HEK293 (cell line): Measurements from ENCODE around the gene RSRP1.

Experiments used
- CTCF ChIP-seq: fragments of 450-650 bp; formaldehyde crosslinking; IDR thresholded peaks from 2 replicates; pipeline ENCODE4 v1.5.1; 2016; ENCODE audit warnings: missing biosample characterization, missing genetic modification characterization
- RBAK ChIP-seq: fragments of 450-650 bp; formaldehyde crosslinking; IDR thresholded peaks from 2 replicates; pipeline ENCODE4 v1.5.1; 2016; ENCODE audit warnings: missing biosample characterization, missing genetic modification characterization
- REST ChIP-seq: fragments of 450-650 bp; formaldehyde crosslinking; IDR thresholded peaks from 2 replicates; pipeline ENCODE4 v1.5.1; 2016; ENCODE audit warnings: missing biosample characterization, missing genetic modification characterization
- TCF7L2 ChIP-seq: IDR thresholded peaks from 2 replicates; pipeline ENCODE4 v1.6.1; 2011; ENCODE audit warnings: low read depth, mild to moderate bottlenecking, inconsistent platforms, low read length, moderate library complexity, borderline replicate concordance
- ZBTB7A ChIP-seq: fragments of 450-650 bp; formaldehyde crosslinking; IDR thresholded peaks from 2 replicates; pipeline ENCODE4 v1.5.1; 2016; ENCODE audit warnings: low read depth, missing biosample characterization, missing genetic modification characterization
- ZNF138 ChIP-seq: fragments of 450-650 bp; formaldehyde crosslinking; IDR thresholded peaks from 2 replicates; pipeline ENCODE4 v1.5.1; 2016; ENCODE audit warnings: missing biosample characterization, missing genetic modification characterization, borderline replicate concordance
- ZNF24 ChIP-seq: fragments of 450-650 bp; formaldehyde crosslinking; IDR thresholded peaks from 2 replicates; pipeline ENCODE4 v1.5.1; 2016; ENCODE audit warnings: missing biosample characterization, missing genetic modification characterization
- ZNF341 ChIP-seq: fragments of 450-650 bp; formaldehyde crosslinking; IDR thresholded peaks from 2 replicates; pipeline ENCODE4; 2016; ENCODE audit warnings: low read depth, missing biosample characterization, missing genetic modification characterization
- ZNF518A ChIP-seq: fragments of 450-650 bp; formaldehyde crosslinking; conservative IDR thresholded peaks from 2 replicates; pipeline ENCODE4 v1.5.1; 2016; ENCODE audit warnings: low read depth, missing biosample characterization, missing genetic modification characterization
- ZNF555 ChIP-seq: fragments of 450-650 bp; formaldehyde crosslinking; conservative IDR thresholded peaks from 2 replicates; pipeline ENCODE4 v1.5.1; 2017; ENCODE audit warnings: missing biosample characterization, mild to moderate bottlenecking, missing genetic modification characterization, inconsistent platforms
- ZSCAN5A ChIP-seq: fragments of 450-650 bp; formaldehyde crosslinking; IDR thresholded peaks from 2 replicates; pipeline ENCODE4 v1.5.1; 2016; ENCODE audit warnings: missing biosample characterization, missing genetic modification characterization

GRCh38 chr1:25208561-25209222 lies 38.6 kb downstream of the RSRP1 start:
- no peak for TF ChIP-seq ZNF341
- no peak for TF ChIP-seq ZNF24 (tag by site-specific recombination)
- TF ChIP-seq CTCF (tag by site-specific recombination), result no peak
- no peak for TF ChIP-seq RBAK (tag by site-specific recombination)
- TF ChIP-seq TCF7L2, result no peak
- TF ChIP-seq ZSCAN5A (tag by site-specific recombination), result no peak
- no peak for TF ChIP-seq REST
- no peak for TF ChIP-seq ZNF518A (tag by site-specific recombination)
- TF ChIP-seq ZNF555 (tag by site-specific recombination), result no peak
- TF ChIP-seq ZNF138, result no peak
- no peak for TF ChIP-seq ZBTB7A (tag by site-specific recombination)
